HEK293T (cell line): ENCODE results near the gene RNF146.

Experiments used
- CTCF ChIA-PET: fragments of 350-600 bp; formaldehyde crosslinking; extraction: SDS; loops from one replicate; lab custom pipeline; 2021; ENCODE audit warnings: antibody characterized with exemption, inconsistent platforms; lab: Yijun Ruan, JAX
- POLR2A ChIA-PET: fragments of 350-600 bp; formaldehyde crosslinking; extraction: SDS; loops from one replicate; lab custom pipeline; 2020; ENCODE audit warnings: antibody characterized with exemption, inconsistent platforms; lab: Yijun Ruan, JAX
- DNase-seq: peaks from one replicate; pipeline ENCODE4 v3.0.0; 2012; ENCODE audit warnings: mixed read lengths; ENCODE audit errors: extremely low spot score
- FOXA1 ChIP-seq: fragments of 450-650 bp; IDR thresholded peaks from 2 replicates; pipeline ENCODE4 v1.6.1; 2016; ENCODE audit warnings: mild to moderate bottlenecking

RNF146 gene

DNA sequence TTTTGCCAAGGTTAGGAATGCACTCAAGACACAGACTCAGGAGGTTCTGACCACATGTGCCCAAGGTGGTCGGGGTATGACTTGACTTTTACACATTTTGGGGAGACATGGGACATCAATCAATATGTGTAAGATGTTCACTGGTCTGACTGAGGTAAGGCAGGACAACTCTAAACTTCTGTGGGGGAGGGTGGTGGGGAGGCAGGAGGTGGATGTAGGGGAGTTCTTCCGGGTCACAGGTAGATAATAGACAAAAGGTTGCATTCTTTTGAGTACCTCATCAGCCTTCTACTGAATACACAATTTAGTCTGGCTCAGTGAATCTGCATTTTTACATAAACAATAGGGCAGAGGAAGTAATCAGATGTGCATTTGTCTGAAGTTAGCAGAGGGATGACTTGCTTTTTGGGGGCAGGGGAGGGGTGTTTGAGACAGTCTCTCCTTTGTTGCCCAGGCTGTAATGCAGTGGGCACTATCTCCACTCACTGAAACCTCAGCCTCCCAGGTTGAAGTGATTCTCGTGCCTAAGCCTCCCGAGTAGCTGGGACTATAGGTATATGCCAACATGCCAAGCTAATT, 65.8 kb downstream of the RNF146 start:
- no peak for TF ChIP-seq FOXA1
- no peak for DNase-seq
- CTCF ChIA-PET = interaction anchor here (1.2 kb wide), 1 partner anchor 184 kb away, joined by 3 read pairs; no protein-coding TSS in a partner anchor
- POLR2A ChIA-PET = no interaction called here
